Kidney epithelial cell (primary cell): ENCODE measurements around the gene ZNF74. TPM values are rescaled to one million over a fixed set of nuclear protein-coding genes. Genes with fewer than 3 reads are reported as not detected.
"Not testable (repeated sequence)": the region's sequence is repeated elsewhere in the genome, so short reads cannot be mapped to it uniquely, and the experiment has no call there.

Experiments used
- DNase-seq: peaks from one replicate; pipeline ENCODE4 v3.0.0-alpha.2; 2010; ENCODE audit warnings: low read depth
- H3K27me3 ChIP-seq: 2 replicates; pipeline ENCODE4 v1.6.0; 2011; ENCODE audit warnings: low read length; ENCODE audit not compliant: control insufficient read depth, insufficient read depth
- H3K36me3 ChIP-seq: 2 replicates; pipeline ENCODE4 v1.5.1; 2011; ENCODE audit warnings: low read length; ENCODE audit not compliant: control insufficient read depth, insufficient read depth
- H3K4me3 ChIP-seq: 2 replicates; pipeline ENCODE4 v1.5.1; 2011; ENCODE audit warnings: low read depth, mild to moderate bottlenecking, control low read depth, low read length
- CTCF ChIP-seq: IDR thresholded peaks from 2 replicates; pipeline ENCODE4 v1.5.1; 2011; ENCODE audit warnings: mild to moderate bottlenecking, moderate library complexity, low read length, control low read depth, inconsistent platforms; ENCODE audit not compliant: insufficient read depth, poor library complexity, severe bottlenecking
- total RNA-seq: library from RNA; depleted of rRNA; stranded (reverse); fragments of >200 nt; gene quantifications from 2 replicates; pipeline ENCODE4 v1.2.3, GENCODE V29; 2015

The ZNF74 gene
- total RNA-seq, 1 donor from 2014 or later: 23.5 TPM

GRCh38 chr22:20446383-20446970 lies 52.5 kb downstream of the ZNF74 start:
- H3K36me3 ChIP-seq: peaks cover 1% of the 10 kb centered on the region
- DNase-seq: no peak

GRCh38 chr22:20448630-20449029 lies 54.7 kb downstream of the ZNF74 start:
- no peak for TF ChIP-seq CTCF
- DNase-seq: no peak
- H3K4me3 ChIP-seq: no peak overlapping the region
- H3K36me3 ChIP-seq: peaks cover 1% of the 10 kb centered on the region
- no peaks in the 10 kb centered on the region for H3K27me3 ChIP-seq

More at GRCh38 chr22:20446383-20446970, 52.5 kb downstream of the ZNF74 start:
- no peak overlapping the region for H3K4me3 ChIP-seq
- no peaks in the 10 kb centered on the region for H3K27me3 ChIP-seq
- TF ChIP-seq CTCF: no peak

- no peak for TF ChIP-seq CTCF
- no peak for DNase-seq
- H3K27me3 ChIP-seq: no peaks in the 10 kb centered on the region
- peaks cover 1% of the 10 kb centered on the region for H3K36me3 ChIP-seq
- H3K4me3 ChIP-seq: no peak overlapping the region
Observed at GRCh38 chr22:20449819-20450550, 56.0 kb downstream of the ZNF74 start.

- Histone ChIP-seq H3K36me3 (peaks cover 1% of the 10 kb centered on the region), H3K4me3 (no peak overlapping the region), H3K27me3 (no peaks in the 10 kb centered on the region)
- TF ChIP-seq CTCF: no peak
- no peak for DNase-seq
Observed at GRCh38 chr22:20450551-20450906, 56.6 kb downstream of the ZNF74 start.

GRCh38 chr22:20451129-20451778 lies 57.3 kb downstream of the ZNF74 start:
- H3K4me3 ChIP-seq, H3K36me3 ChIP-seq, DNase-seq, H3K27me3 ChIP-seq: not testable (repeated sequence)

GRCh38 chr22:20451920-20452319 lies 58.0 kb downstream of the ZNF74 start:
- H3K4me3 ChIP-seq: no peak overlapping the region
- no peak for DNase-seq
- TF ChIP-seq CTCF: no peak
- no peaks in the 10 kb centered on the region for H3K36me3 ChIP-seq
- H3K27me3 ChIP-seq: no peaks in the 10 kb centered on the region
